ENCODE results near the gene THBS4.
"Not testable (repeated sequence)": the region's sequence is repeated elsewhere in the genome, so short reads cannot be mapped to it uniquely, and the experiment has no call there.

Gene THBS4

DNA sequence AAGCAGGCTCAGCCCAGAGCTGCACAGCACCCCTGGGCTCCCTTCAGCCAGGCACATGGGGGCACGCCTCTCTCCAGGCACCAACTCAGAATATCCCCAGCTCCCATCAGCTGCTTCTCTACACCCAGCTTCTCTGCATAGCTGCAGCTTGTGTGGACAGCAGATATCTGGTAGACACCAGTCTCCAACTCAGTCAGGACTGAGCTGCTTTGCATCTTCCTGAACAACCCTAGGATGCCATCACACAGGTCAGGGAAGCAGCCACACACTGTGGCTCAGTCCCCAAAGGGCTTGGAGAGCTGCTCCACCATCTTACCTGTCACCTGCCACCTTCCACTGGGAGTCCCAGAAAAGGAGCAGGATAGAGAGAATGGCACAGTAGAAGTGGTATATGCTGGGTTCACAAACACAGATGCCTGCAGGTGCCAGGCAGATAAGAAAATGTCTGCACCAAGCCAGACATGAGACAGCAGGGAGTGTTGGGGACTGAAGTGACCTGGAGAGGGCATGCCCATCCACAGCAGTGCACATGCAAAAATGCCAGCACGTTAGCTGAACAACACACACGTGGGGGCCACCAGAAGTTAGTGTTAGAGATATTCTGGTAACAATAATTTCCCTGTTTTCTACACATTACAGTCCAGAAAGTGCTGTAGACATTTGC lies 42.0 kb downstream of the THBS4 start:
- no peak for DNase-seq

DNA sequence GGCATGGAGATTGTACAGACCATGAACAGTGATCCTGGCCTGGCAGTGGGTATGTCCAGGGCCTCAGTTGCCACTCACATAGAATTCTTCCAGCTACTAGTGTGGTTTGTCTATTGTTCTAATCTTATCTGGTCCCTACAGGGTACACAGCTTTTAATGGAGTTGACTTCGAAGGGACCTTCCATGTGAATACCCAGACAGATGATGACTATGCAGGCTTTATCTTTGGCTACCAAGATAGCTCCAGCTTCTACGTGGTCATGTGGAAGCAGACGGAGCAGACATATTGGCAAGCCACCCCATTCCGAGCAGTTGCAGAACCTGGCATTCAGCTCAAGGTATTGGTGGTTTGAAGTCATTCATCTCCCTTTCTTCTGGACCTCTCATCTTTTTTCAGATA lies 43.8 kb downstream of the THBS4 start:
- no peak for DNase-seq

GRCh38 chr5:80082281-80082680 lies 47.1 kb downstream of the THBS4 start:
- no peak for DNase-seq

DNA sequence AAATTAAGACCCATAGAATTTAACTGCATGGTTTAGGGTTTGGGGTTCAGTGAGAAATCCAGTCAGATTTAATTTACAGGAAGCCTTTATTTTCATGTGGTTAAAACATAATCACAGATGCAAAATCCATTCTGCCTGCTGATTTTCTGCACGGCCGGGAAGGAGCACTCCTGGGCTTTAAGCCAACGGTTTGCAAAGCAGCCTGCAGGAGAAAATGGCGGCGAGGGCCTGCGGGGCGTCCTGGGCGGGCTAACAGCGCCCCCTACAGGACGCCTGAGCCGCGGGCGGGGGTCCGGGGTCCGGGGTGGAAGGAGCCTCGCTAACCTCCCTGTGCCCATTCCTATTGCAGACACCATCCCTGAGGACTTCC lies 47.6 kb downstream of the THBS4 start:
- DNase-seq = peak; percentile 21 to 40

DNA sequence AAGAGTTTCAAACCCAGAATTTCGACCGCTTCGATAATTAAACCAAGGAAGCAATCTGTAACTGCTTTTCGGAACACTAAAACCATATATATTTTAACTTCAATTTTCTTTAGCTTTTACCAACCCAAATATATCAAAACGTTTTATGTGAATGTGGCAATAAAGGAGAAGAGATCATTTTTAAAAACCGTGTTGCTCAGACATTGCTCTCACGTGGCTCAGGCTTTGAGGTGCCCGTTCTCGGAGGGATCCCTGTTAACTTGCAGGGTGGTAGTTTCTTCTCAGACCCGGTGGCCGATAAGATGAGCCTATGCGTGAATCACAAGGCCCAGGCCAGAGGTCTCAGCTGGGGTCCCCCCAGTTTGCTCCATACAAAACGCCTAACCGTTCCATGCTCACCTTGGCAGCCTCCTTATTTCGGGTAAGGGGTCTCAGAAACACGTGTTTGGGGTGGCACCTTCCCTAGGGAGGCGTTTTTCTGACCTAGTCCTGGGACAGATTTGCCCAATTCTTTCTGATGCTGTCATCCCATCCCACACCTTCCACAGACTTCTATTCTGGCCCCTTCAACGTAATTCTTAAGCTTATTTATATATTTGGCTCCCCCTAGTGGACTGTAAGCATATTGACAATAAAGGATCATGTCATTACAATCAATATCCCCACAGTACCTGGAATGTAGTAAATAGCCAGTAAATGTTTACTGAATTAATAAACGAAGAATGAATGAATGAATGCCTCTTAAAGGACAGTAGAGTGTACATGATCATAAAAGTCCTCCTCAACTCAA lies 48.1 kb downstream of the THBS4 start:
- DNase-seq = peak; percentile 36 to 39

DNA sequence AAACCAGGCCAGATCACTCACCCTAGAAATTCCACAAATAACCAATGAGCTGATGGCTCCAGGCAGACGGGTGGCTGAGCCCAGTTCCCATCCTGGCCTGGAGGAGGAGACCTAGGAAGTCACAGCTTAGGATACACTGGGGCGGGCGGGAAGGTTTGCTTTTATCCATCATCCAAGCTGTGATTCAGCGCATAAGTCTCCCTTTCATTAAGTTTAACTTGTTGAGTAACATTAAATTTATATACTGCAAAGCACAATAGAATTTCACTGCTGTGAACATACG lies 55.7 kb downstream of the THBS4 start:
- DNase-seq = no peak

DNA sequence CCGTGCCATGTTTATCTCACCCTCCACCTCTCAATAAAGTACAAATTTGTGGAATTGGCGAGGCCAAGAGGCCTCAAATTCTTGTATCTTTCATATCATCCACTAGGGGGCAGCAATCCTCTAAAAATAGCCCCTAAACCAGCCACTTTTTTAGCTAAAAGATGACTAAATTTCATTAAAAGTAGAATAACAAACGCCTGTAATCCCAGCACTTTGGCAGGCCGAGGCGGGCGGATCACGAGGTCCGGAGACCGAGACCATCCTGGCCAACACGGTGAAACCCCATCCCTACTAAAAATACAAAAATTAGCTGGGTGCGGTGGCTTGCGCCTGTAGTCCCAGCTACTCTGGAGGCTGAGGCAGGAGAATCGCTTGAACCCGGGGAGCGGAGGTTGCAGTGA lies 56.6 kb downstream of the THBS4 start:
- peak; percentile 17 to 27 for DNase-seq

DNA sequence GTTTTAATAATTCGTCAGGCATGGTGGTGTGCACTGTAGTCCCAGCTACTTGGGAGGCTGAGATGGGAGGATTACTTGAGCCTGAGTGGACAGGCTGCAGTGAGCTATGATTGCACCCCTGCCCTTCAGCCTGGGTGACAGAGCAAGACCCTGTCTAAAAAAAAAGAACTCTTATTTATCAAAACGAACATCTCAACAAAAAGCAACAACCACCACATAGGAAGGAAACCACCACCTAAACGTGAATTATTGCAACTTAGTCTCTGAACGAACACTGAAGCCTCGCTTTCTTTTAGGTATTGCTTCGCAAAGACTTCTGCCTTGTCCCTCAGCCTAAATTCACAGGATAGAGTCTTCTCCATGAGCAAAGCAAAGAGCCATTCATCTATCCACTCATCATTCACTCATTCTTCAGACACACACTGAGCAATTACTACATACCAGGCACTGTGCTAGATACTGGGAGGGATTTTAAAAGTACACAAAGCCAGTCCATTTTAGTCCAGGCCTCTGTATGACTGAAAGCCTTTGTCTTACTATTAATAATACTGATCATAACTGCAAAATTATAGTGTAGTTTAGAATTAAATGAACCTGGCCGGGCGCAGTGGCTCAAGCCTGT lies 57.4 kb downstream of the THBS4 start:
- peak in 1 of 2 experiments; percentile 14 for DNase-seq

DNA sequence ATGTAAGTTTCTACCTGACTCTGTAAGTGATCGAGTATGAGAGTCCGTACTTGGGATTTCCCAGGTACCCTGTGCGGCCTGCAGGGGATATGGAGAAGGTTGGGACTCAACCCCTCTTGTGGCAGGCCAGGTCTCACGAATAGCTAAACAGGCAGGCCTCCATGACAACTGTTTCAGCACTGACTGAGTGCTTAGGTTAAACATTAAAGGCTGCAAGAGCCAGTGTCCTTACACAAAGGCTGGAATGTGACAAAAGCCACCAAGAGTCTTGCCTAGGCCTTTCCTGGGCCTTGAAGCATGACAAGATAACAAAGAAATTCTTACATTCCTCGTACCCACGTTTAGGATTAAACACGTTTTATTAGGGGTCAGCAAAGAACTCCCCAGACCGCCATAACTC lies 58.6 kb downstream of the THBS4 start:
- no peak for DNase-seq

- DNase-seq = no peak
Measured at GRCh38 chr5:80094236-80094738, 59.1 kb downstream of the THBS4 start.

- no peak for DNase-seq
Measured at GRCh38 chr5:80097451-80097850, 62.3 kb downstream of the THBS4 start.

- DNase-seq = no peak
Measured at GRCh38 chr5:80101993-80102392, 66.8 kb downstream of the THBS4 start.

GRCh38 chr5:80103371-80103770 lies 68.2 kb downstream of the THBS4 start:
- no peak for DNase-seq

- no peak for DNase-seq
Measured at GRCh38 chr5:80105698-80106439, 70.7 kb downstream of the THBS4 start.

- no peak for DNase-seq
Measured at GRCh38 chr5:80106916-80107315, 71.8 kb downstream of the THBS4 start.

GRCh38 chr5:80109646-80110478 lies 74.7 kb downstream of the THBS4 start:
- DNase-seq = no peak

DNA sequence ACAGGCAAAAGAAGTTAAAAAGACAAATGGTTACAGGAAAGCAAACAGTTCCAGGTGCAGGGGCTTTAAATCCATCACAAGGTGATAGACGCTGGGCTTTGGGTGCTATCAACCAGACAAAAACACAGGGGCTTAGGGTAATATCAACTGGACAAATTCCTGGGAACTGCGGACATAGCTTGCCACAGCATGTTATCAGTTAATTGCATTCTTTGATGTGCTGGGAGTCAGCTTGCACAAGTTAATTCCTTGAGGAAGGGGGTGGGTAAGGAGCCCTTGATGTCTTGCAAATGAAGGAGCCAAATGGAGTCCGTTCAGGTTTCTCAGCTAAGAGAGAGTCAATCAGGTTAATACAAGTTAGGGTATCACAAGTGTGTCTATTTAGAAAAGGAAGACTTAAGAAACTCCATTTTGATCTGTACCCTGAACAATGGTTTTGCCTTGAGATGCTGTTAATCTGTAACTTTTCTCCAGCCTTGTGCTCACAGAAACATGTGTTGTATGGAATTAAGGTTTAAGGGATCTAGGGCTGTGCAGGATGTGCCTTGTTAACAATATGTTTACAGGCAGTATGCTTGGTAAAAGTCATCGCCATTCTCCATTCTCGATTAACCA lies 76.3 kb downstream of the THBS4 start:
- DNase-seq = not testable (repeated sequence)

DNA sequence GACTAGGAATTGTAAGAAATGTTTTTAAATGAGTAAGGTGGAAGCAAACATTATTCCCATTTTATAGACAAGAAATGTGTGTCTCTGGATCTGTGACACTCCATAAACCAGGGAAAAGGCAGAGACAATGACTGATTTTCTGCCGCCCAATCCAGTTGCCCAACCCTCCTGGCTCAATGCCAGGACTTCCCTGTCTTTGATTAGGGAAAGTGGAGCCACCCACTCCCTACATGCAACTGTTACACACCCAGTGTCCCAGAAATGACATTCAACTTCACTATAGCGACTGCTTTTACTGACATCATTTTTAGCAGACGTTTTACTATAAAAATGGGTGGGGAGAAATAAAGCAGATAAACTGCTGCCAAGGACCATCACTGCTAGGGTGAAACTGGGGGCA lies 79.7 kb downstream of the THBS4 start:
- DNase-seq = no peak

- no peak for DNase-seq
Measured at GRCh38 chr5:80116000-80116399, 80.9 kb downstream of the THBS4 start.

- DNase-seq = no peak
Measured at GRCh38 chr5:80116465-80116864, 81.3 kb downstream of the THBS4 start.

DNA sequence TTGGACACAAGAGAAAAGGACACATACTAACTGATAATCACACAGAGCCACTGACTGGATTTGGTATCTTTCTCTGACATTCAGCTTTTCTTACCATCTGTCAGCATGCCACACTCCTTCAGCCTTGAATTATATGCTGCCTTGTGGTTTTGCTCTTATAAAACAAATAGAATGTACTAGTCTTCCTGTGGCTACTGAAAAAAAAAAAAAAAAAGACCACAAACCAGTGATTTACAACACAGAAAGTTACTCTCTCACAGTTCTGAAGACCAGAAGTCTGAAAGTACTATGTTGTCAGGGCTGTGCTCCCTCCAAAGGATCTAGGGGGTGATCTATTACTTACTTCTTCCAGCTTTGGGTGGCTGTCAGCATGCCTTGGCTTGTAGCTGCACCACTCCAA lies 82.3 kb downstream of the THBS4 start:
- no peak for DNase-seq

DNA sequence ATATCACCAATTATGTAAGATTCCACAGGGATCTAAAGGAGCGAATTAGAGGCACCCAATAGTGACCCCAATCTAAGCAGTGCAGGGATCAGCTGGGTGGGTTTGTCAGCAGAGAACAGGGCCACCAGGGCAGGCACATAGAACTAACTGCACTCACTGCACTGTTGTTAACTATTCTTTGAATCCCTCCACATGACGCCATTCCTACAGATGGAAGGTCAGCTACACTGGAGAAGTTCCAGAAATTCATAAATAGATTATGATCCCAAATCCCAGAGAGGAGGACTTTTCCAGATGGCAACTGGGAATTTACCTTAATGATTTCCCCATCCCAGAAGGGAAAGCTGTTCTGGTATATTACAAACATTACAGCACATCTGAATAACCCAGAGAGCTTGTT lies 84.2 kb downstream of the THBS4 start:
- no peak for DNase-seq

Data from activated CD4-positive, alpha-beta T cell treated with anti-CD3 and anti-CD28 coated beads, Interleukin-2, amount 50 U/mL, for 48 hours (primary cell).